GM06990 (cell line): ENCODE results near the gene PUS1.
"Not testable (repeated sequence)": the region's sequence is repeated elsewhere in the genome, so short reads cannot be mapped to it uniquely, and the experiment has no call there.

Experiments
- DNase-seq: peaks from one replicate; pipeline ENCODE4 v3.0.0-alpha.2; 2011; ENCODE audit not compliant: insufficient read length; ENCODE audit errors: extremely low read depth
- H3K27me3 ChIP-seq: replicated peaks from 2 replicates; pipeline ENCODE4 v1.6.0; 2011; ENCODE audit warnings: low read length; ENCODE audit not compliant: control insufficient read depth, insufficient read depth
- H3K36me3 ChIP-seq: 2 replicates; pipeline ENCODE4 v1.5.1; 2011; ENCODE audit warnings: low read length; ENCODE audit not compliant: control insufficient read depth, insufficient read depth
- H3K4me3 ChIP-seq: replicated peaks from 2 replicates; pipeline ENCODE4 v1.5.1; 2011; ENCODE audit warnings: low read depth, mild to moderate bottlenecking, control low read depth, low read length
- TF ChIP-seq, protein P1 (sequence below): IDR thresholded peaks from 2 replicates; pipeline ENCODE4 v1.5.1; 2011; ENCODE audit warnings: low read length, control low read depth, mild to moderate bottlenecking, inconsistent platforms; ENCODE audit not compliant: insufficient read depth, poor library complexity, severe bottlenecking

Gene PUS1

GRCh38 chr12:131928711-131929580 lies at the start of gene PUS1:
Gene PUS1, plus strand, starts transcription at chr12:131929276. Its CDS starts 447 bp downstream, at chr12:131929723.
- peak; percentile 90 for DNase-seq
- no peaks in the 10 kb centered on the region for H3K27me3 ChIP-seq
- peaks cover 12% of the 10 kb centered on the region for H3K36me3 ChIP-seq
- TF ChIP-seq, protein P1, sequence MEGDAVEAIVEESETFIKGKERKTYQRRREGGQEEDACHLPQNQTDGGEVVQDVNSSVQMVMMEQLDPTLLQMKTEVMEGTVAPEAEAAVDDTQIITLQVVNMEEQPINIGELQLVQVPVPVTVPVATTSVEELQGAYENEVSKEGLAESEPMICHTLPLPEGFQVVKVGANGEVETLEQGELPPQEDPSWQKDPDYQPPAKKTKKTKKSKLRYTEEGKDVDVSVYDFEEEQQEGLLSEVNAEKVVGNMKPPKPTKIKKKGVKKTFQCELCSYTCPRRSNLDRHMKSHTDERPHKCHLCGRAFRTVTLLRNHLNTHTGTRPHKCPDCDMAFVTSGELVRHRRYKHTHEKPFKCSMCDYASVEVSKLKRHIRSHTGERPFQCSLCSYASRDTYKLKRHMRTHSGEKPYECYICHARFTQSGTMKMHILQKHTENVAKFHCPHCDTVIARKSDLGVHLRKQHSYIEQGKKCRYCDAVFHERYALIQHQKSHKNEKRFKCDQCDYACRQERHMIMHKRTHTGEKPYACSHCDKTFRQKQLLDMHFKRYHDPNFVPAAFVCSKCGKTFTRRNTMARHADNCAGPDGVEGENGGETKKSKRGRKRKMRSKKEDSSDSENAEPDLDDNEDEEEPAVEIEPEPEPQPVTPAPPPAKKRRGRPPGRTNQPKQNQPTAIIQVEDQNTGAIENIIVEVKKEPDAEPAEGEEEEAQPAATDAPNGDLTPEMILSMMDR, result no peak
- peak within 1 kb of the TSS; percentile 98 for H3K4me3 ChIP-seq

DNA sequence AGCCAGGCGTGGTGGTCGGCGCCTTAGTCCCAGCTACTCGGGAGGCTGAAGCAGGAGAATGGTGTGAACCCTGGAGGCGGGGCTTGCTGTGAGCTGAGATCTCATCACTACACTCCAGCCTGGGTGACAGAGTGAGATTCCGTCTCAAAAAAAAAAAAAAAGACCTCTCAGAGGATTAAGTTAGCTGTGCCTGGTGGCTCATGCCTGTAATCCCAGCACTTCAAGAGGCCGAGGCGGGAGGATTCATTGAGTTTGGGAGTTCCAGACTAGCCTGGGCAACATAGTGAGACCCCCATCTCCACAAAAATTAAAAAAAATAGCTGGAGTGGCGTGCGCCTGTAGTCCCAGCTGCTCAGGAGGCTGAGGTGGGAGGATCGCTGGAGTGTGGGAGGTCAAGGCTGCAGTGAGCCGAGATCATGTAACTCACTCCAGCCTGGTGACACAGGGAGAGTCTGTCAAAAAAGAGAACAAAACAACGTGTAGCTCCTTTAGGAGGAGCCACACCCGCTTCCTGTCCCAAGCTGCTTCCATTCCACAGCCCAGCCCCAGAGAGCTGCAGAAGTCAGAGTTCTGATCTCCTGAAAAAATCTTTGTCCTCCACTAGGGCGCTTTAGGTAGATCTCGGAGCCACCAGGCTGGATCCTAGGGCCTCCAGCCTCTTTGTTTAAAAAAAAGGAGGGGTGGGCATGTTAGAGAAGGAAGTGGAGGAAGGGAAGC lies 46.1 kb upstream of the PUS1 start:
- Histone ChIP-seq H3K36me3 (no peaks in the 10 kb centered on the region), H3K4me3 (no peak overlapping the region), H3K27me3 (no peaks in the 10 kb centered on the region; the same call in 1 of the 2 replicates)
- no peak for DNase-seq
- TF ChIP-seq, protein P1, result no peak

DNA sequence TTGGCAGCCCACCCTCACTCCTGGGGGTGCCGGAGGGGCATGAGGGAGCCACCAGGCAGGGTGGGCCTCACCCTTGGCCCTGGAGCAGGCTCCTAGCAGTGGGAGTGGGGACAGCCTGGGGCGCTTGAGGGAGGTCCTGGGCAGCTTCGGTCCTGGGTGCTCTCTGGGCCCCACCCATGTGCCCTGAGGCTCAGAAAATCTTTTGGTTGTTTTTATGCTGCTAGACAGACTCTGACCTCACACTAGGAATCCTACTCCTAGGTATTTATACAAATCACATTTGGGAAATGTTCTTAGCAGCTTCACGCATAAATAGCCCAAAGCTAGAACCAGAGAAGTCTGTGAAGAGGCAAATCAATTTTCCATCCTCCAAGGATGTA lies 45.6 kb upstream of the PUS1 start:
- H3K27me3 ChIP-seq, result no peaks in the 10 kb centered on the region; the same call in 1 of the 2 replicates
- DNase-seq, result no peak
- TF ChIP-seq, protein P1, result no peak
- no peak overlapping the region for H3K4me3 ChIP-seq
- H3K36me3 ChIP-seq, result no peaks in the 10 kb centered on the region

GRCh38 chr12:131885076-131885475 lies 44.0 kb upstream of the PUS1 start:
- H3K27me3 ChIP-seq, H3K36me3 ChIP-seq, DNase-seq, H3K4me3 ChIP-seq: not testable (repeated sequence)

DNA sequence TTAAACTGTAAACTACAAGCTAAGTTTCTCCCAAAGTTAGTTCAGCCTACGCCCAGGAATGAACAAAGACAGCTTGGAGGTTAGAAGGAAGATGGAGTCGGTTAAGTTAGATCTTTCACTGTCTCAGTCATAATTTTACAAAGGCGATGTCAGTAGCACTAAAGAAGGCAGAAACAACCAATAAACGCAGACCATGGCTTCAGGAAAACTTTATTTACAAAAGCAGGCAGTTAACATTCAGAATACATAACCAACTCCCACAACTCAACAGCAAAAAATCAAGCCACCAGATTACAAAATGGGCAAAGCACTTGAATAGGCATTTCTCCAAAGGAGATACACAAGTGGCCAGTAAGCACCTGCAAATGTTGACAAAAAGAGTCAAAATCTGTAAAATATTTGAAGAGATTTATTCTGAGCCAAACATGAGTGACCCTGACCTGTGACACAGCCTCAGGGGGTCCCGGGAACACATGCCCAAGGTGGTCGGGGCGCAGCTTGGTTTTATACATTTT lies 43.5 kb upstream of the PUS1 start:
- TF ChIP-seq, protein P1, result no peak
- no peaks in the 10 kb centered on the region for H3K36me3 ChIP-seq
- H3K27me3 ChIP-seq, result no peaks in the 10 kb centered on the region; the same call in 1 of the 2 replicates
- no peak overlapping the region for H3K4me3 ChIP-seq
- no peak for DNase-seq

DNA sequence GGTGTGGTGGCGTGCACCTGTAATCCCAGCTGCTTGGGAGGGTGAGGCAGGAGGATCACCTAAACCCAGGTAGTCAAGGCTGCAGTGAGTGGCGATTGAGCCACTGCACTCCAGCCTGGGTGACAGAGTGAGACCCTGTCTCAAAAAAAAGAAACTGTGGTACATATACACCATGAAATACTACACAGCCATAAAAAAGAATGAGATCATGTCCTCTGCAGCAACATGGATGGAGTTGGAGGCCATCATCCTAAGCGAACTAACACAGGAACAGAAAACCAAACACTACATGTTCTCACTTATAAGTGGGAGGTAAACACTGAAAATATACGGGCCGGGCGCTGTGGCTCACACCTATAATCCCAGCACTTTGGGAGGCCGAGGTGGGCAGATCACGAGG lies 37.4 kb upstream of the PUS1 start:
- H3K27me3 ChIP-seq, H3K4me3 ChIP-seq, H3K36me3 ChIP-seq, DNase-seq: not testable (repeated sequence)
